Neural progenitor cell (in vitro differentiated cells): ENCODE measurements around the gene PHLPP2.
"Not testable (repeated sequence)": the region's sequence is repeated elsewhere in the genome, so short reads cannot be mapped to it uniquely, and the experiment has no call there.

Experiments used
- EZH2 ChIP-seq: fragments of 200-600 bp; sonication (generic); IDR thresholded peaks from 2 replicates; pipeline ENCODE4 v1.6.1; 2017; ENCODE audit warnings: antibody characterized with exemption, mild to moderate bottlenecking, moderate library complexity
- EZH2phosphoT487 ChIP-seq: fragments of 200-600 bp; sonication (generic); IDR thresholded peaks from 2 replicates; pipeline ENCODE4 v1.6.1; 2017; ENCODE audit warnings: antibody characterized with exemption
- TF ChIP-seq, protein P1 (sequence below): fragments of 200-600 bp; sonication (generic); IDR thresholded peaks from 2 replicates; pipeline ENCODE4 v1.5.1; 2017; ENCODE audit warnings: antibody characterized with exemption, mild to moderate bottlenecking

DNA sequence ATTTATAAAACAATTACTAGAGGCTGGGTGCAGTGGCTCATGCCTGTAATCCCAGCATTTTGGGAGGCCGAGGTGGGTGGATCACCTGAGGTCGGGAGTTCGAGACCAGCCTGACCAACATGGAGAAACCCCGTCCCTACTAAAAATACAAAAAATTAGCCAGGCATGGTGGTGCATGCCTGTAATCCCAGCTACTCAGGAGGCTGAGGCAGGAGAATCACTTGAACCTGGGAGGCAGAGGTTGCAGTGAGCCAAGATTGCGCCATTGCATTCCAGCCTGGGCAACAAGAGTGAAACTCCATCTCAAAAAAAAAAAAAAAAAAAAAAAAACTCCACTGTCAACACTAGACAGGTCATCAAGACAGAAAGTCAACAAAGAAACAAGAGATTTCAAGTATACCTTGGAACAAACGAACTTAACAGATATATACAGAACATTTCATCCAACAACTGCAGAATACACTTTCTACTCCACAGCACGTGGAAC is 129.1 kb downstream of the PHLPP2 start:
- not testable (repeated sequence) for TF ChIP-seq EZH2phosphoT487, EZH2
- TF ChIP-seq, protein P1, sequence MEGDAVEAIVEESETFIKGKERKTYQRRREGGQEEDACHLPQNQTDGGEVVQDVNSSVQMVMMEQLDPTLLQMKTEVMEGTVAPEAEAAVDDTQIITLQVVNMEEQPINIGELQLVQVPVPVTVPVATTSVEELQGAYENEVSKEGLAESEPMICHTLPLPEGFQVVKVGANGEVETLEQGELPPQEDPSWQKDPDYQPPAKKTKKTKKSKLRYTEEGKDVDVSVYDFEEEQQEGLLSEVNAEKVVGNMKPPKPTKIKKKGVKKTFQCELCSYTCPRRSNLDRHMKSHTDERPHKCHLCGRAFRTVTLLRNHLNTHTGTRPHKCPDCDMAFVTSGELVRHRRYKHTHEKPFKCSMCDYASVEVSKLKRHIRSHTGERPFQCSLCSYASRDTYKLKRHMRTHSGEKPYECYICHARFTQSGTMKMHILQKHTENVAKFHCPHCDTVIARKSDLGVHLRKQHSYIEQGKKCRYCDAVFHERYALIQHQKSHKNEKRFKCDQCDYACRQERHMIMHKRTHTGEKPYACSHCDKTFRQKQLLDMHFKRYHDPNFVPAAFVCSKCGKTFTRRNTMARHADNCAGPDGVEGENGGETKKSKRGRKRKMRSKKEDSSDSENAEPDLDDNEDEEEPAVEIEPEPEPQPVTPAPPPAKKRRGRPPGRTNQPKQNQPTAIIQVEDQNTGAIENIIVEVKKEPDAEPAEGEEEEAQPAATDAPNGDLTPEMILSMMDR = not testable (repeated sequence)
